ENCODE results near the gene PLCG1.
"Not testable (repeated sequence)": the region's sequence is repeated elsewhere in the genome, so short reads cannot be mapped to it uniquely, and the experiment has no call there.

PLCG1 gene

GRCh38 chr20:41136680-41137613, at the start of gene PLCG1:
Gene PLCG1, plus strand, starts transcription at chr20:41137543. Its CDS starts 99 bp downstream, at chr20:41137642.
- DNase-seq: peak; percentile 93

- no peak for DNase-seq
These were observed 49.6 kb upstream of the PLCG1 start for GRCh38 chr20:41087777-41088176.

GRCh38 chr20:41089555-41089954, 47.8 kb upstream of the PLCG1 start:
- no peak for DNase-seq

GRCh38 chr20:41091927-41092326, 45.4 kb upstream of the PLCG1 start:
- DNase-seq: no peak

- no peak for DNase-seq
These were observed 42.8 kb upstream of the PLCG1 start for GRCh38 chr20:41094353-41095055.

- DNase-seq: peak; percentile 61
These were observed 42.0 kb upstream of the PLCG1 start for GRCh38 chr20:41095110-41095969.

GRCh38 chr20:41098703-41099250, 38.6 kb upstream of the PLCG1 start:
- no peak for DNase-seq

- DNase-seq: no peak
These were observed 37.3 kb upstream of the PLCG1 start for GRCh38 chr20:41100001-41100480.

- no peak for DNase-seq
These were observed 35.7 kb upstream of the PLCG1 start for GRCh38 chr20:41101660-41102059.

GRCh38 chr20:41108531-41108930, 28.8 kb upstream of the PLCG1 start:
- no peak for DNase-seq

GRCh38 chr20:41110012-41110411, 27.3 kb upstream of the PLCG1 start:
- DNase-seq: no peak

- no peak for DNase-seq
These were observed 26.3 kb upstream of the PLCG1 start for GRCh38 chr20:41110930-41111577.

GRCh38 chr20:41111578-41111951, 25.8 kb upstream of the PLCG1 start:
- DNase-seq: no peak

GRCh38 chr20:41116282-41116956, 20.9 kb upstream of the PLCG1 start:
- DNase-seq: no peak

- DNase-seq: not testable (repeated sequence)
These were observed 19.2 kb upstream of the PLCG1 start for GRCh38 chr20:41118159-41118558.

- no peak for DNase-seq
These were observed 18.7 kb upstream of the PLCG1 start for GRCh38 chr20:41118632-41119031.

- DNase-seq: no peak
These were observed 17.5 kb upstream of the PLCG1 start for GRCh38 chr20:41119614-41120561.

- DNase-seq: no peak
These were observed 15.9 kb upstream of the PLCG1 start for GRCh38 chr20:41121399-41121798.

- no peak for DNase-seq
These were observed 13.7 kb upstream of the PLCG1 start for GRCh38 chr20:41123631-41124030.

- no peak for DNase-seq
These were observed 12.8 kb upstream of the PLCG1 start for GRCh38 chr20:41124451-41125094.
